HL-60 (cell line): Measurements from ENCODE around the gene POLR2J.

Experiments used
- CTCF ChIP-seq: IDR thresholded peaks from one replicate; pipeline ENCODE4 v1.5.1; 2011; ENCODE audit warnings: low read length, control low read depth, inconsistent platforms; ENCODE audit not compliant: insufficient read depth
- POLR2AphosphoS5 ChIP-seq: IDR thresholded peaks from 2 replicates; pipeline ENCODE4 v1.6.1; 2012; ENCODE audit warnings: low read depth
- REST ChIP-seq: IDR thresholded peaks from 2 replicates; pipeline ENCODE4 v1.6.1; 2012; ENCODE audit warnings: low read depth; ENCODE audit not compliant: insufficient replicate concordance
- SPI1 ChIP-seq: IDR thresholded peaks from 2 replicates; pipeline ENCODE4 v1.6.1; 2012; ENCODE audit warnings: low read depth, mild to moderate bottlenecking, borderline replicate concordance

- TF ChIP-seq CTCF (no peak), POLR2AphosphoS5 (no peak), REST (no peak), SPI1 (no peak)
Measured at GRCh38 chr7:102453319-102453718, 25.4 kb downstream of the POLR2J start.
